DND-41 (cell line): ENCODE results near the gene TMEM125.

Experiments
- EZH2 ChIP-seq: IDR thresholded peaks from 3 replicates; pipeline ENCODE4 v1.6.1; 2012; ENCODE audit warnings: borderline replicate concordance, low read depth, mild to moderate bottlenecking, moderate library complexity, low read length, inconsistent platforms; ENCODE audit not compliant: severe bottlenecking
- TF ChIP-seq, protein P1 (sequence below): IDR thresholded peaks from 2 replicates; pipeline ENCODE4 v1.5.1; 2012; ENCODE audit warnings: borderline replicate concordance, low read length, moderate library complexity, mild to moderate bottlenecking; ENCODE audit not compliant: poor library complexity, severe bottlenecking; ENCODE audit errors: extremely low read depth

DNA sequence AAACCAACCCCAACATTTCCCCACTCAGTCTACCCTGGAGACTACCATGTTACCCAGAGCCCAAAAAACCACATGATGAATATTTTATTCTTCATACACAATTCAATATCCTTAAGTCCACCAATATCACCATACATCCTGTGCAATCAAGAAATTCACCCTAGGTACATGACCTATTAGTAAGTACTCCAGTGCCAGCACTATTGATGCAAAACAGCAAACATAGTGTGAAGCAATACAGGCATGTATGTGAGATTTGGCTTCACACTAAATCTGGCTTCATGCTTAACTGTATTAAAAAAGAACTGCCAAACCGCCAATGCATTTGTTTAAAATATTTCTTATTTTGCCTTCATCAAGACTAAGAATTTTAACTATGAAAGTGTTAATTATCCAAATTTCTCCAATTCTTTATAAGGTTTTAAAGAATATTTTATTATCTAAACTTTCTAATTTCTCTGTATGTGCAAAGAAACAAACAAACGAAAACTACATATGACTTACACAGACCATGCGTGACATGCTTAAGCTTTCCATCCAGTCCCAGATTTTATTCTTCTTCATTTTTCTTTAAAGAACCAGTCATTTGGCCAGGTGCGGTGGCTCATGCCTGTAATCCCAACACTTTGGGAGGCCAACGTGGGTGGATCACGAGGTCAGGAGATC lies 22.4 kb upstream of the TMEM125 start:
- TF ChIP-seq, protein P1, sequence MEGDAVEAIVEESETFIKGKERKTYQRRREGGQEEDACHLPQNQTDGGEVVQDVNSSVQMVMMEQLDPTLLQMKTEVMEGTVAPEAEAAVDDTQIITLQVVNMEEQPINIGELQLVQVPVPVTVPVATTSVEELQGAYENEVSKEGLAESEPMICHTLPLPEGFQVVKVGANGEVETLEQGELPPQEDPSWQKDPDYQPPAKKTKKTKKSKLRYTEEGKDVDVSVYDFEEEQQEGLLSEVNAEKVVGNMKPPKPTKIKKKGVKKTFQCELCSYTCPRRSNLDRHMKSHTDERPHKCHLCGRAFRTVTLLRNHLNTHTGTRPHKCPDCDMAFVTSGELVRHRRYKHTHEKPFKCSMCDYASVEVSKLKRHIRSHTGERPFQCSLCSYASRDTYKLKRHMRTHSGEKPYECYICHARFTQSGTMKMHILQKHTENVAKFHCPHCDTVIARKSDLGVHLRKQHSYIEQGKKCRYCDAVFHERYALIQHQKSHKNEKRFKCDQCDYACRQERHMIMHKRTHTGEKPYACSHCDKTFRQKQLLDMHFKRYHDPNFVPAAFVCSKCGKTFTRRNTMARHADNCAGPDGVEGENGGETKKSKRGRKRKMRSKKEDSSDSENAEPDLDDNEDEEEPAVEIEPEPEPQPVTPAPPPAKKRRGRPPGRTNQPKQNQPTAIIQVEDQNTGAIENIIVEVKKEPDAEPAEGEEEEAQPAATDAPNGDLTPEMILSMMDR: no peak
- TF ChIP-seq EZH2: no peak
